Neutrophil (primary cell): Measurements from ENCODE around the gene TGM1.
"Not testable (repeated sequence)": the region's sequence is repeated elsewhere in the genome, so short reads cannot be mapped to it uniquely, and the experiment has no call there.

ENCODE experiments used
- H3K27ac ChIP-seq: fragments of 200-600 bp; sonication (generic); 2 replicates; pipeline ENCODE4 v1.5.1; 2016; ENCODE audit warnings: mild to moderate bottlenecking, moderate library complexity
- H3K27me3 ChIP-seq: fragments of 200-600 bp; sonication (generic); 2 replicates; pipeline ENCODE4 v1.6.0; 2016; ENCODE audit warnings: mild to moderate bottlenecking
- H3K36me3 ChIP-seq: fragments of 200-600 bp; sonication (generic); 2 replicates; pipeline ENCODE4 v1.5.1; 2017
- H3K4me1 ChIP-seq, 2 experiments: fragments of 200-600 bp in 1 of 2; sonication (generic) in 1 of 2; 1 replicate in 1 of 2; 2 replicates in 1 of 2; pipeline versions ENCODE4 v1.5.1 to v1.6.1; 2013 to 2016; ENCODE audit warnings: low read depth in 1 of 2, low read length in 1 of 2, mild to moderate bottlenecking in 1 of 2, moderate library complexity in 1 of 2; ENCODE audit not compliant: control insufficient read depth in 1 of 2, insufficient read depth in 1 of 2
- H3K4me3 ChIP-seq, 2 experiments: fragments of 200-600 bp in 1 of 2; sonication (generic) in 1 of 2; 1 replicate in 1 of 2; 2 replicates in 1 of 2; pipeline ENCODE4 v1.5.1; 2013 to 2016; ENCODE audit warnings: low read depth in 1 of 2, low read length in 1 of 2, mild to moderate bottlenecking in 1 of 2, moderate library complexity in 1 of 2
- H3K9me3 ChIP-seq: fragments of 200-600 bp; sonication (generic); 2 replicates; pipeline ENCODE4 v1.5.1; 2016
- TF ChIP-seq, protein P1 (sequence below): fragments of 200-600 bp; sonication (generic); IDR thresholded peaks from 2 replicates; pipeline ENCODE4 v1.5.1; 2016; ENCODE audit warnings: antibody characterized with exemption

The TGM1 gene

DNA sequence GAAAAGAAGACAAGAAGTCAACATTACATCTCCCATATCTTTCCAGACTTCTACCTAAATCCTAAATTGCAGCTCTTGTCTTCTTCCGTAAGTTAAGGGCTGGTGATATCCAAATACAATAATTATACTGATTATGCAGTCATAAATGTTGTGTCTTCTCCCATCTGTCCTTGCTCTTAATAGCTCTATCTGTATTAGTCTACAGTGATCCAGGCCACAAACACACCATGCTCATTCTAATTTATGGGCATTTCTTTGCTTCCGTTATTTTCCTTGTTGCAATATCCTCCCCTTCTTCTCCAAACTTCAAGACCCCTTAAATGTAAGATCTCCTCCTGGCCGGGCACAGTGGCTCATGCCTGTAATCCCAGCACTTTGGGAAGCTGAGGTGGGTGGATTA is 43.5 kb downstream of the TGM1 start:
- TF ChIP-seq, protein P1, sequence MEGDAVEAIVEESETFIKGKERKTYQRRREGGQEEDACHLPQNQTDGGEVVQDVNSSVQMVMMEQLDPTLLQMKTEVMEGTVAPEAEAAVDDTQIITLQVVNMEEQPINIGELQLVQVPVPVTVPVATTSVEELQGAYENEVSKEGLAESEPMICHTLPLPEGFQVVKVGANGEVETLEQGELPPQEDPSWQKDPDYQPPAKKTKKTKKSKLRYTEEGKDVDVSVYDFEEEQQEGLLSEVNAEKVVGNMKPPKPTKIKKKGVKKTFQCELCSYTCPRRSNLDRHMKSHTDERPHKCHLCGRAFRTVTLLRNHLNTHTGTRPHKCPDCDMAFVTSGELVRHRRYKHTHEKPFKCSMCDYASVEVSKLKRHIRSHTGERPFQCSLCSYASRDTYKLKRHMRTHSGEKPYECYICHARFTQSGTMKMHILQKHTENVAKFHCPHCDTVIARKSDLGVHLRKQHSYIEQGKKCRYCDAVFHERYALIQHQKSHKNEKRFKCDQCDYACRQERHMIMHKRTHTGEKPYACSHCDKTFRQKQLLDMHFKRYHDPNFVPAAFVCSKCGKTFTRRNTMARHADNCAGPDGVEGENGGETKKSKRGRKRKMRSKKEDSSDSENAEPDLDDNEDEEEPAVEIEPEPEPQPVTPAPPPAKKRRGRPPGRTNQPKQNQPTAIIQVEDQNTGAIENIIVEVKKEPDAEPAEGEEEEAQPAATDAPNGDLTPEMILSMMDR: no peak
- no peak overlapping the region for H3K27ac ChIP-seq
- no peak overlapping the region for H3K4me3 ChIP-seq
- no peaks in the 10 kb centered on the region for H3K9me3 ChIP-seq
- H3K27me3 ChIP-seq: no peaks in the 10 kb centered on the region
- H3K4me1 ChIP-seq: peaks cover 17 to 18% of the 10 kb centered on the region in 2 experiments
- H3K36me3 ChIP-seq: peaks cover 6% of the 10 kb centered on the region

DNA sequence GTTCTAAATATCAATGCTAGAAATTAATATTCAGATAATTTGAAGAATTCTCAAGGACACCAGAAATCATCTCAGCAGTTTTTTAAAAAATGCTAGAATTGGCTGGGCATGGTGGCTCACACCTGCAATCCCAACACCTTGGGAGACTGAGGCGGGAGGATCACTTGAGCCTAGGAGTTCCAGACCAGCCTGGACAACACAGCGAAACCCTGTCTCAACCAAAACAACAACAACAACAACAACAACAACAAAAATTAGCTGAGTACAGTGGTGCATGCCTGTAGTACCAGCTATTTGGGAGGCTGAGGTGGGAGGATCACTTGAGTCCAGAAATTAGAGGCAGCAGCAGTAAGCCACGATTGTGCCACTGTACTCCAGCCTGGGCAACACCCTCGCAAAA is 43.9 kb downstream of the TGM1 start:
- H3K4me1 ChIP-seq: peaks cover 21 to 22% of the 10 kb centered on the region in 2 experiments
- no peaks in the 10 kb centered on the region for H3K27me3 ChIP-seq
- TF ChIP-seq, protein P1: no peak
- H3K36me3 ChIP-seq: peaks cover 6% of the 10 kb centered on the region
- H3K9me3 ChIP-seq: no peaks in the 10 kb centered on the region
- no peak overlapping the region for H3K4me3 ChIP-seq
- H3K27ac ChIP-seq: no peak overlapping the region

GRCh38 chr14:24216876-24217275 is 46.1 kb downstream of the TGM1 start:
- not testable (repeated sequence) for H3K27me3 ChIP-seq, H3K36me3 ChIP-seq, H3K4me3 ChIP-seq, H3K9me3 ChIP-seq
- Histone ChIP-seq H3K27ac (peak overlapping the region; percentile 97), H3K4me1 (peaks cover 31 to 35% of the 10 kb centered on the region in 2 experiments)

DNA sequence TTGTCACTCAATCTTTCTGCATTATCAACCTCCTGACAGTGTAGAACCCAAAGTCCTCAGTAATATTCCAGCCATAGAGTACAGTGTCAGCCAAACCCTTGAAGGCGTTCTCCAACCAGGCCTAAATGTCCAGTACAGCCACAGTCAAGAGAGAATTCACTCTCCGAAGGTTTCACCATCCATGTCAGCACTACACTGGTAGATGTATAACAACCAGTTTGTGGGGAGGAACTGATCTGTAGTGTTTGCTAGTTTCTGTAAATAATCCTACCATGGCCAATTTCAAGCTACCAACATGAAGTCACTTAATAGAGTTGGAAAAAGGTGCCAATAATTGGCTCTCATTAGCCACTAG is 46.7 kb downstream of the TGM1 start:
- H3K9me3 ChIP-seq: no peaks in the 10 kb centered on the region
- H3K4me1 ChIP-seq: peaks cover 31 to 35% of the 10 kb centered on the region in 2 experiments
- TF ChIP-seq, protein P1: no peak
- H3K27me3 ChIP-seq: no peaks in the 10 kb centered on the region
- H3K27ac ChIP-seq: peak overlapping the region; percentile 97
- H3K4me3 ChIP-seq: peak overlapping the region; percentile 82 to 98
- H3K36me3 ChIP-seq: peaks cover 7% of the 10 kb centered on the region

DNA sequence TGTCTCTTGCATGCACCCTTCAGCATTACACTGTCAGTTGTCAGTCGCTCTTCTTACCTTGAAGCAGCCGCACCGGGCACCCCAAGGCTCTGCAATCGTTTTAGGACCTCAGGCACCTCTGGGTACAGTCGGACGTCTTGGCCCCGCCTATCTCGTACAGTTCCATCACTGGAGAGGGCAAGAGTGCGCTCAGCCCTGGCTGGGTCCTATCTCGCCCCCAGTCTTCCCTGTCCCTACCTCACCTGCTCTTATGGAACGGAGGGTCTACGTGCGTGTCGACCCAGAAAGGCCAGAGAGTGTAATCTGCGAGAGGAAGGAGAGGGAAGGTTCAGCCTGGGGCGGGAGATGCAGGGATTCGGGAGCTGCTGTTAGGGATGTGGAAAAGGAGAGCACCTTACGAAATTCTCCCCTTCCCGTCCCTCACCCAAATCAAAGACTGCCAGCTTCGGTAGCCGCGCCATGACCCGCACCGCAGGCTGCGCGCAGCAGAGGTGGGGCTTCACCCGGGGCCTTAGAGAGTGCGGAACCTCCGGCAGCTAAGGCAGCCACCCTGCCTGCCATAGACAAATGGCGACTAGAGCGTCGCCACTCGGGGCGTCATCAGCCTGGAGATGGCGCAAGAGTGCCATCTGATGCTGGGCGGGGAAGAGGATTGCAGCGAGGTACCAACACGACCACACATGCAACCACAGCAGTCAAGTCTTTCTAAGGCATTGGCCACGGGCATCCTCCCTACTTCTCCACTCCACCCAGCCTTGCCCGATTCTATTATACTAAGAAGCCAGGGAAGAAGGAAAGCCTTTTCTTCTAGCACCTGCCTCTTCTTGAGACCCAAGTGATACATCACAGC is 47.3 kb downstream of the TGM1 start, which contains the start of gene MDP1:
Gene MDP1, minus strand, starts transcription at position 572 of the 850 bp plus-strand sequence. Its CDS starts 111 bp downstream, at position 461.
- TF ChIP-seq, protein P1: peak; percentile 83
- peak within 1 kb of the TSS; percentile 97 for H3K27ac ChIP-seq
- peak within 1 kb of the TSS; percentile 82 to 98 for H3K4me3 ChIP-seq
- H3K27me3 ChIP-seq: no peaks in the 10 kb centered on the region
- H3K4me1 ChIP-seq: peaks cover 31 to 35% of the 10 kb centered on the region in 2 experiments
- H3K9me3 ChIP-seq: no peaks in the 10 kb centered on the region
- peaks cover 13% of the 10 kb centered on the region for H3K36me3 ChIP-seq
